Peyer's patch (tissue), 4 donors: Measurements from ENCODE around the gene MLKL.

Experiments used
- CTCF ChIP-seq, 6 experiments: fragments of 450-650 bp in 4 of 6; fragments of 200-600 bp in 2 of 6; sonication (generic) in 1 of 6; IDR thresholded peaks; one replicate each; pipeline ENCODE4 v1.5.1; 2017 to 2019; ENCODE audit warnings: antibody characterized with exemption in 6 of 6, mild to moderate bottlenecking in 3 of 6, moderate library complexity in 1 of 6
- POLR2A ChIP-seq, 2 donors: fragments of 450-650 bp; IDR thresholded peaks; one replicate each; pipeline ENCODE4 v1.5.1; 2017; ENCODE audit warnings: antibody characterized with exemption in 2 of 2, mild to moderate bottlenecking in 2 of 2, moderate library complexity in 2 of 2

GRCh38 chr16:74709441-74709877 lies 8.8 kb upstream of the MLKL start:
- TF ChIP-seq CTCF (IDR thresholded peaks at IDR 0.05) (peak; percentile 67 to 98 (median 96)), POLR2A (IDR thresholded peaks at IDR 0.05) (no peak)
